Ovary (tissue), 9 donors: ENCODE results near the gene LARGE1. TPM values are rescaled to one million over a fixed set of nuclear protein-coding genes. Genes with fewer than 3 reads are reported as not detected.

Experiments used
- DNase-seq, 5 donors: peaks; one replicate each; pipeline ENCODE4 v3.0.0-alpha.2; 2019 to 2020
- H3K27ac ChIP-seq, 2 donors: fragments of 200-600 bp; one replicate each; pipeline versions ENCODE4 v1.5.1 to v1.8.0; 2019 to 2022
- H3K27me3 ChIP-seq: fragments of 200-600 bp; one replicate; pipeline ENCODE4 v1.8.0; 2022
- H3K36me3 ChIP-seq: fragments of 200-600 bp; sonication (generic); one replicate; pipeline ENCODE4 v1.5.1; 2019
- H3K4me1 ChIP-seq: one replicate; pipeline ENCODE4 v1.8.1; 2013; ENCODE audit warnings: mild to moderate bottlenecking, moderate library complexity; ENCODE audit not compliant: insufficient read depth
- H3K4me3 ChIP-seq: fragments of 200-600 bp; sonication (generic); one replicate; pipeline ENCODE4 v1.5.1; 2017
- H3K9me3 ChIP-seq, 2 donors: fragments of 200-600 bp in 1 of 2; sonication (generic) in 1 of 2; one replicate each; pipeline versions ENCODE4 v1.5.1 to v1.8.1; 2013 to 2019; ENCODE audit warnings: mild to moderate bottlenecking in 1 of 2, moderate library complexity in 1 of 2
- CTCF ChIP-seq, 3 donors: fragments of 450-650 bp in 2 of 3; fragments of 200-600 bp in 1 of 3; IDR thresholded peaks; one replicate each; pipeline versions ENCODE4 v1.5.1 to v1.8.0; 2016 to 2022; ENCODE audit warnings: antibody characterized with exemption in 3 of 3, mild to moderate bottlenecking in 1 of 3
- EP300 ChIP-seq: sonication (generic); formaldehyde crosslinking; IDR thresholded peaks from one replicate; pipeline ENCODE4 v1.6.1; 2017; ENCODE audit warnings: antibody characterized with exemption
- POLR2A ChIP-seq: fragments of 450-650 bp; IDR thresholded peaks from one replicate; pipeline ENCODE4 v1.6.1; 2017; ENCODE audit warnings: antibody characterized with exemption, mild to moderate bottlenecking, moderate library complexity
- WGBS, 3 donors: extraction: QIAGEN DNeasy Blood & Tissue Kit in 1 of 3; methylation state at CpG; one replicate each; pipeline versions ENCODE4 v1.1.5 to v1.1.7; 2013 to 2017; 5-methylcytosine and 5-hydroxymethylcytosine counted together
- intact Hi-C, 4 donors: fragments of 100-400 bp; cut with DNase I; formaldehyde crosslinking; loops; one replicate each; pipeline versions ENCODE4 v1.11.0 to v1.15.1; 2022 to 2023
- polyA plus RNA-seq, 2 donors: library from polyadenylated mRNA; stranded (reverse); fragments of 200-250 nt in 1 of 2; fragments of 350-450 nt in 1 of 2; fragmentation: Illumina TruSeq in 1 of 2; extraction: RNeasy Lipid Tissue Mini Kit (QIAGEN cat#74804) in 1 of 2; gene quantifications; one replicate each; pipeline ENCODE4 v1.2.3, GENCODE V29; 2013 to 2014
- total RNA-seq, 7 donors: library from RNA; depleted of rRNA in 2 of 7; stranded (reverse); fragments of >200 nt in 2 of 7; fragmentation: NEBNext Ultra II Directional in 3 of 7; extraction: Animal tissue kit (Norgen Biotek cat#: 25700) in 3 of 7; gene quantifications; one replicate each; pipeline versions ENCODE4 v1.1.0 to v1.2.4, GENCODE V29; 2016 to 2023
- donor health status: DM: no; HTN: no; CAD: no; lungs with moderate emphysema.
- donor health status: DM: no; HTN: no; CAD: no.
- donor health status: Bipolar disorder and iron deficiency.
- donor health status: DM: yes; HTN: yes; CAD: no.
- donor health status: DM: no; HTN: no; CAD: no.
- donor health status: DM: yes; HTN: yes; CAD: no.

LARGE1 gene
- total and polyA plus RNA-seq, 9 donors: 13.4 to 67.6 (median 36.8) TPM

- H3K4me3 ChIP-seq: no peak overlapping the region
- no peak for DNase-seq
- WGBS, 3 donors: 91 to 93% (median 92%) methylated on average over 2 of the region's 2 CpGs
- no peaks in the 10 kb centered on the region for H3K36me3 ChIP-seq
- TF ChIP-seq CTCF (IDR thresholded peaks at IDR 0.05) (no peak), POLR2A (no peak), EP300 (no peak)
- no peaks in the 10 kb centered on the region for H3K27me3 ChIP-seq
- intact Hi-C loops: no loop called here
- H3K27ac ChIP-seq: no peak overlapping the region
- H3K9me3 ChIP-seq: no peaks in the 10 kb centered on the region
- H3K4me1 ChIP-seq: no peaks in the 10 kb centered on the region
Measured at GRCh38 chr22:33275073-33275443, 645.2 kb downstream of the LARGE1 start.

GRCh38 chr22:33274214-33275072, 645.8 kb downstream of the LARGE1 start:
- H3K9me3 ChIP-seq: no peaks in the 10 kb centered on the region
- no peak overlapping the region for H3K4me3 ChIP-seq
- TF ChIP-seq POLR2A (no peak), EP300 (no peak), CTCF (IDR thresholded peaks at IDR 0.05) (no peak)
- H3K27me3 ChIP-seq: no peaks in the 10 kb centered on the region
- no peak overlapping the region for H3K27ac ChIP-seq
- no peak for DNase-seq
- intact Hi-C loops: no loop called here
- H3K36me3 ChIP-seq: no peaks in the 10 kb centered on the region
- no peaks in the 10 kb centered on the region for H3K4me1 ChIP-seq
- 89 to 96% (median 95%) methylated on average over 20 of the region's 20 CpGs for WGBS, 3 donors

- H3K9me3 ChIP-seq: no peaks in the 10 kb centered on the region
- no peak for DNase-seq
- TF ChIP-seq POLR2A (no peak), EP300 (no peak), CTCF (IDR thresholded peaks at IDR 0.05) (no peak)
- H3K36me3 ChIP-seq: no peaks in the 10 kb centered on the region
- H3K27me3 ChIP-seq: no peaks in the 10 kb centered on the region
- H3K27ac ChIP-seq: no peak overlapping the region
- H3K4me1 ChIP-seq: no peaks in the 10 kb centered on the region
- intact Hi-C loops: no loop called here
- H3K4me3 ChIP-seq: no peak overlapping the region
- WGBS, 3 donors: 95 to 96% (median 95%) methylated on average over 2 of the region's 2 CpGs
Measured at GRCh38 chr22:33272871-33273270, 647.4 kb downstream of the LARGE1 start.

- intact Hi-C loops: no loop called here
- no peak overlapping the region for H3K4me3 ChIP-seq
- TF ChIP-seq CTCF (IDR thresholded peaks at IDR 0.05) (no peak), POLR2A (no peak), EP300 (no peak)
- no peaks in the 10 kb centered on the region for H3K9me3 ChIP-seq
- no peaks in the 10 kb centered on the region for H3K4me1 ChIP-seq
- no peak overlapping the region for H3K27ac ChIP-seq
- no peaks in the 10 kb centered on the region for H3K36me3 ChIP-seq
- DNase-seq: no peak
- H3K27me3 ChIP-seq: no peaks in the 10 kb centered on the region
- WGBS, 3 donors: 70 to 82% (median 77%) methylated on average over 2 of the region's 2 CpGs
Measured at GRCh38 chr22:33272180-33272579, 648.1 kb downstream of the LARGE1 start.
